DOHH2 (cell line): Measurements from ENCODE around the gene PRDX5.

Experiments
- H3F3A ChIP-seq: fragments of 200-600 bp; sonication (generic), shearing (Covaris generic); 2 replicates; pipeline ENCODE4 v1.6.0; 2016; ENCODE audit warnings: antibody characterized with exemption, mild to moderate bottlenecking; ENCODE audit not compliant: control insufficient read depth, insufficient read depth
- H3K27ac ChIP-seq: fragments of 200-600 bp; sonication (generic); 2 replicates; pipeline ENCODE4 v1.5.1; 2014; ENCODE audit warnings: low read depth, mild to moderate bottlenecking, low read length, moderate library complexity
- H3K27me3 ChIP-seq: fragments of 200-600 bp; sonication (generic); 2 replicates; pipeline ENCODE4 v1.6.1; 2014; ENCODE audit warnings: mild to moderate bottlenecking, low read length, mixed read lengths; ENCODE audit not compliant: control insufficient read depth
- H3K36me3 ChIP-seq: fragments of 200-600 bp; sonication (generic); 2 replicates; pipeline ENCODE4 v1.6.1; 2014; ENCODE audit warnings: mild to moderate bottlenecking, low read length, moderate library complexity, mixed read lengths; ENCODE audit not compliant: control insufficient read depth
- H3K4me1 ChIP-seq: fragments of 200-600 bp; sonication (generic); 2 replicates; pipeline ENCODE4 v1.6.1; 2014; ENCODE audit warnings: mild to moderate bottlenecking, low read length, mixed read lengths; ENCODE audit not compliant: control insufficient read depth
- H3K4me2 ChIP-seq: fragments of 200-600 bp; sonication (generic); 2 replicates; pipeline ENCODE4 v1.6.0; 2014; ENCODE audit warnings: mild to moderate bottlenecking, low read length, moderate library complexity
- H3K4me3 ChIP-seq: fragments of 200-600 bp; sonication (generic); 2 replicates; pipeline ENCODE4 v1.5.1; 2014; ENCODE audit warnings: mild to moderate bottlenecking, low read length, mixed read lengths
- H3K79me2 ChIP-seq: fragments of 200-600 bp; sonication (generic); 2 replicates; pipeline ENCODE4 v1.6.1; 2014; ENCODE audit warnings: mild to moderate bottlenecking, low read length, mixed read lengths; ENCODE audit not compliant: control insufficient read depth
- H3K9me2 ChIP-seq: fragments of 200-600 bp; sonication (generic); replicated peaks from 2 replicates; pipeline ENCODE4 v1.6.1; 2014; ENCODE audit warnings: mild to moderate bottlenecking, low read length, mixed read lengths; ENCODE audit not compliant: control insufficient read depth
- H3K9me3 ChIP-seq: fragments of 200-600 bp; sonication (generic); 2 replicates; pipeline ENCODE4 v1.6.1; 2014; ENCODE audit warnings: antibody characterized with exemption, low read length, mixed read lengths; ENCODE audit not compliant: control insufficient read depth, insufficient read depth
- H4K20me1 ChIP-seq: fragments of 200-600 bp; sonication (generic); 2 replicates; pipeline ENCODE4 v1.6.0; 2014; ENCODE audit warnings: low read depth, mild to moderate bottlenecking, antibody characterized with exemption, low read length, moderate library complexity; ENCODE audit not compliant: control insufficient read depth, insufficient read depth
- EZH2phosphoT487 ChIP-seq: fragments of 200-600 bp; sonication (generic); IDR thresholded peaks from 2 replicates; pipeline ENCODE4 v1.6.1; 2017; ENCODE audit warnings: borderline replicate concordance, mild to moderate bottlenecking, antibody characterized with exemption, low read length, moderate library complexity, mixed read lengths
- TF ChIP-seq, protein P1 (sequence below): fragments of 200-600 bp; sonication (generic); IDR thresholded peaks from one replicate; pipeline ENCODE4 v1.5.1; 2014; ENCODE audit warnings: antibody characterized with exemption, mild to moderate bottlenecking, low read depth, low read length; ENCODE audit not compliant: poor library complexity, severe bottlenecking

Gene PRDX5

DNA sequence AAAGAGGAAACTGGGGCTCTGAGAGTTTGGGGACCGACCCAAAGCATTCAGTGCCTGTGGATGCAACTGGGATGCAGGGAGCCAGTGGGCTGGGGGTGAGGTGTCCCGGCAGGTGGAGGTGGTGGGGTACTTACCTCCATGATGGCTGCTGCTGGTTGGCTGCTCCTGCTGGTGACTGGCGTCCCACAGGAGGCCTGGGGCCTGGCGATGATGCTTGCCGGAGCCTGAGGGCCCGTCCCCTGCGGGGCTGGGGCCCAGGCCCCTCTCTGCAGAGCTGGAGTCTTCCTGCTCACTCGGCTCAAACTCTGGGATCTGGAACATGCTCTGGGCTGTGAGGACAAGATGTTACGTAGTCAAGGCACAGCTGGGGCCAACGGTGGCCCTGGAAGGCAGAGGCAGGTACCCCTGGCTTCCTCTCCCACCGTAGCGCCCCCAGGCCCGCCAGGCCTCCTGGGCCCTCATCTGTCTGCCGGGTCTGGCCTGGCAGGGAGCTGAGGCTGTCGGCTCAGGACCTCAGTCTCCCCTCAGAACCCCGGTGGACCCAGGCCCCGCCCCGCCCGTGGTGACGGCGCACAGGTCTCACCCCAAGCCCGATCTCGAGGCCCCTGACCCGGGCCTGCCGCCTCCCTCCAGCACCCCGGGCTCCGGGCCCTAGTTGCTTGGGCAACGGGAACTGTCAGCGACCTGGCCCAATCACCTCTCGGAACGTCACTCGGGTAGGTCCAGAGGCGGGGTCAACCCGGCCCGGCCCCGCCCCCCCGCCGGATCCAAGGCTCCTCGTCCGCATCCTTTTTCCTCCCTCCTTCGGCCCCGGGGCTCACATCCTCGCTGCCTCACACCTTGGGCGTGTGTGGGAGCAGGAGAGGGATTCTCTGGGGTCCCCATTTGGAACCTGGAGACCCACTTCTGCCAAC, 33.6 kb upstream of the PRDX5 start, which contains the start of gene BAD:
TSS of gene BAD (minus strand) at position 618 of the 914 bp plus-strand sequence. CDS start at position 321, 297 bp downstream.
- peaks cover 2% of the 10 kb centered on the region; the same call in 1 of the 2 replicates for H3F3A ChIP-seq
- peaks cover 19% of the 10 kb centered on the region for H3K4me1 ChIP-seq
- H4K20me1 ChIP-seq = no peaks in the 10 kb centered on the region
- no peaks in the 10 kb centered on the region for H3K36me3 ChIP-seq
- peak within 1 kb of the TSS; percentile 82 for H3K27ac ChIP-seq
- H3K9me3 ChIP-seq = no peaks in the 10 kb centered on the region
- TF ChIP-seq, protein P1, sequence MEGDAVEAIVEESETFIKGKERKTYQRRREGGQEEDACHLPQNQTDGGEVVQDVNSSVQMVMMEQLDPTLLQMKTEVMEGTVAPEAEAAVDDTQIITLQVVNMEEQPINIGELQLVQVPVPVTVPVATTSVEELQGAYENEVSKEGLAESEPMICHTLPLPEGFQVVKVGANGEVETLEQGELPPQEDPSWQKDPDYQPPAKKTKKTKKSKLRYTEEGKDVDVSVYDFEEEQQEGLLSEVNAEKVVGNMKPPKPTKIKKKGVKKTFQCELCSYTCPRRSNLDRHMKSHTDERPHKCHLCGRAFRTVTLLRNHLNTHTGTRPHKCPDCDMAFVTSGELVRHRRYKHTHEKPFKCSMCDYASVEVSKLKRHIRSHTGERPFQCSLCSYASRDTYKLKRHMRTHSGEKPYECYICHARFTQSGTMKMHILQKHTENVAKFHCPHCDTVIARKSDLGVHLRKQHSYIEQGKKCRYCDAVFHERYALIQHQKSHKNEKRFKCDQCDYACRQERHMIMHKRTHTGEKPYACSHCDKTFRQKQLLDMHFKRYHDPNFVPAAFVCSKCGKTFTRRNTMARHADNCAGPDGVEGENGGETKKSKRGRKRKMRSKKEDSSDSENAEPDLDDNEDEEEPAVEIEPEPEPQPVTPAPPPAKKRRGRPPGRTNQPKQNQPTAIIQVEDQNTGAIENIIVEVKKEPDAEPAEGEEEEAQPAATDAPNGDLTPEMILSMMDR = no peak
- no peak for TF ChIP-seq EZH2phosphoT487
- no peaks in the 10 kb centered on the region for H3K27me3 ChIP-seq
- H3K4me3 ChIP-seq = peak within 1 kb of the TSS; percentile 76
- H3K79me2 ChIP-seq = peaks cover 12% of the 10 kb centered on the region
- H3K4me2 ChIP-seq = peak within 1 kb of the TSS; percentile 82
- H3K9me2 ChIP-seq = no peaks in the 10 kb centered on the region

DNA sequence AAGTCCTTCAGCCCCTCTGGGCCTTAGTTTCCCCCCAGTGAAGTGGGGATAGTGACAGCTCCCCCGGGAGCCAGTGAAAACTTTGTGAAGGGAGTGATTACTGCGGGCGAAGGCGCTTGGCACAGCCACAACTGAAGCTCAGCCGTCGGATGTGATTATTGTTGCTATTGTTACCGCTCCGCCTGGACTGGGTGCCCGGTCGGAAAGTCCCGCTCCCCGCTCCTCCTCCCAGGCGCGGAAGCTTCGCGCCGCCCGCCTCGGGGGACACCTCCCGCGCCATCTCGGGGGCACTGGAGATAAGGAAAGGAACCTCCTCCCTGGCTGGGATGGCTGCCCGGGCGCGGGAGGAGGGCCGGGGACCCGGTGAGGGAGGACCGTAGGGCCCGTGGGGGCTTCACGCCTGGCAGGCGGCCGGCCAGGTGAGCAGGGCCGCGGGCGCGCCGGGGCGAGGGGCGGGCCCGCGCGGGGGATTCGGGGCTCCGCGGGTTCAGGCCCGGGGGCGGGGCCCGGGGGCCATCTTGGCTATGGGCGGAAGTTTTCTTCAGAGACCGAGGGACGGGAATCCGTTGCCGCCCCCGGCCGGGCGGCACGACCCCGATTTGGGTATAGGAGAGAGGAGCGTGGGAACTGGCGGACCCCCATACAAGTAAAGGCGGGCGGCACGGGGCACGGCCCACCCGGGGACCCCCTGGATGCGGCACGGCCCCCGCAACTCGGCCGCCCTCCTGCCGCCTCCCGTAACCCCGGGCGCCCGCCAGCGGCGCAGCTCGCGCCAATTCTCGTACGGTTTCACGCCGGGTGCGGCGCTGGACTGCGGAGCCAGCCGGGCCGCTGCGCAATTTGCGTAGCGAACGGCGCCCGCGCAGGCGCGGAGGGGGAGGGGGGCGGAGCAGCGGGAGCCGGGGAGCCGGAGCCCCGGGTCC, 32.7 kb upstream of the PRDX5 start, which contains the start of gene GPR137:
TSS of gene GPR137 (plus strand) at position 887 of the 923 bp plus-strand sequence. CDS start 677 bp downstream, outside the sequence.
- peaks cover 12% of the 10 kb centered on the region for H3K79me2 ChIP-seq
- H3F3A ChIP-seq = peaks cover 2% of the 10 kb centered on the region; the same call in 1 of the 2 replicates
- no peaks in the 10 kb centered on the region for H3K27me3 ChIP-seq
- no peaks in the 10 kb centered on the region for H3K9me3 ChIP-seq
- H3K4me1 ChIP-seq = peaks cover 19% of the 10 kb centered on the region
- peak within 1 kb of the TSS; percentile 82 for H3K27ac ChIP-seq
- no peaks in the 10 kb centered on the region for H3K9me2 ChIP-seq
- no peaks in the 10 kb centered on the region for H4K20me1 ChIP-seq
- TF ChIP-seq, protein P1 = no peak
- TF ChIP-seq EZH2phosphoT487 = no peak
- peak within 1 kb of the TSS; percentile 82 for H3K4me2 ChIP-seq
- H3K4me3 ChIP-seq = peak within 1 kb of the TSS; percentile 76
- H3K36me3 ChIP-seq = no peaks in the 10 kb centered on the region

- Histone ChIP-seq H3K27ac (no peak overlapping the region), H3K27me3 (peaks cover 5% of the 10 kb centered on the region), H3K4me3 (peak overlapping the region; percentile 76), H3K9me2 (no peaks in the 10 kb centered on the region), H4K20me1 (no peaks in the 10 kb centered on the region), H3K9me3 (no peaks in the 10 kb centered on the region), H3F3A (peaks cover 2% of the 10 kb centered on the region; the same call in 1 of the 2 replicates), H3K79me2 (peaks cover 12% of the 10 kb centered on the region), H3K36me3 (no peaks in the 10 kb centered on the region), H3K4me1 (peaks cover 19% of the 10 kb centered on the region), H3K4me2 (peak overlapping the region; percentile 82)
- TF ChIP-seq EZH2phosphoT487 = no peak
- TF ChIP-seq, protein P1 = peak; percentile 41
These were observed 31.8 kb upstream of the PRDX5 start for GRCh38 chr11:64285885-64286800.
